C4-2B (cell line): ENCODE data around the gene ZNF557.
"Not testable (repeated sequence)": the region's sequence is repeated elsewhere in the genome, so short reads cannot be mapped to it uniquely, and the experiment has no call there.

Experiments
- CTCF ChIP-seq: fragments of 450-650 bp; conservative IDR thresholded peaks from 2 replicates; pipeline ENCODE4 v1.5.1; 2017; ENCODE audit warnings: mild to moderate bottlenecking
- ZFX ChIP-seq: fragments of 450-650 bp; IDR thresholded peaks from 2 replicates; pipeline ENCODE4 v1.6.1; 2017

- not testable (repeated sequence) for TF ChIP-seq CTCF, ZFX
Observed at GRCh38 chr19:7030278-7030677, 39.2 kb upstream of the ZNF557 start, which contains the start of gene MBD3L5.
